Measurements from ENCODE around the gene FBXL13.
"Not testable (repeated sequence)": the region's sequence is repeated elsewhere in the genome, so short reads cannot be mapped to it uniquely, and the experiment has no call there.

The FBXL13 gene

GRCh38 chr7:103083210-103083609 lies 8.6 kb upstream of the FBXL13 start:
- Histone ChIP-seq H3K4me1 (ENCODE audit: control insufficient read depth in 2 of 2, insufficient read depth in 2 of 2, low read length in 2 of 2) (no peaks in the 10 kb centered on the region), H3K9me3 (ENCODE audit: control insufficient read depth in 2 of 2, low read length in 2 of 2) (no peaks in the 10 kb centered on the region), H3K27ac (ENCODE audit: low read depth in 2 of 2, low read length in 2 of 2) (no peak overlapping the region), H3K36me3 (ENCODE audit: control insufficient read depth in 2 of 2, insufficient read depth in 2 of 2, low read length in 2 of 2) (peaks cover 30 to 36% of the 10 kb centered on the region in 2 donors), H3K9ac (ENCODE audit: low read depth in 1 of 2, low read length in 2 of 2) (no peak overlapping the region), H3K4me3 (ENCODE audit: low read length in 2 of 2) (no peak overlapping the region), H3K27me3 (ENCODE audit: control insufficient read depth in 2 of 2, insufficient read depth in 2 of 2, low read length in 2 of 2) (no peaks in the 10 kb centered on the region)

GRCh38 chr7:103082497-103082896 lies 7.9 kb upstream of the FBXL13 start:
- H3K9me3 ChIP-seq (ENCODE audit: control insufficient read depth in 2 of 2, low read length in 2 of 2): no peaks in the 10 kb centered on the region
- H3K27me3 ChIP-seq (ENCODE audit: control insufficient read depth in 2 of 2, insufficient read depth in 2 of 2, low read length in 2 of 2): no peaks in the 10 kb centered on the region
- no peak overlapping the region for H3K27ac ChIP-seq (ENCODE audit: low read depth in 2 of 2, low read length in 2 of 2)
- H3K36me3 ChIP-seq (ENCODE audit: control insufficient read depth in 2 of 2, insufficient read depth in 2 of 2, low read length in 2 of 2): peaks cover 24 to 29% of the 10 kb centered on the region in 2 donors
- no peak overlapping the region for H3K9ac ChIP-seq (ENCODE audit: low read depth in 1 of 2, low read length in 2 of 2)
- H3K4me1 ChIP-seq (ENCODE audit: control insufficient read depth in 2 of 2, insufficient read depth in 2 of 2, low read length in 2 of 2): no peaks in the 10 kb centered on the region
- H3K4me3 ChIP-seq (ENCODE audit: low read length in 2 of 2): no peak overlapping the region

DNA sequence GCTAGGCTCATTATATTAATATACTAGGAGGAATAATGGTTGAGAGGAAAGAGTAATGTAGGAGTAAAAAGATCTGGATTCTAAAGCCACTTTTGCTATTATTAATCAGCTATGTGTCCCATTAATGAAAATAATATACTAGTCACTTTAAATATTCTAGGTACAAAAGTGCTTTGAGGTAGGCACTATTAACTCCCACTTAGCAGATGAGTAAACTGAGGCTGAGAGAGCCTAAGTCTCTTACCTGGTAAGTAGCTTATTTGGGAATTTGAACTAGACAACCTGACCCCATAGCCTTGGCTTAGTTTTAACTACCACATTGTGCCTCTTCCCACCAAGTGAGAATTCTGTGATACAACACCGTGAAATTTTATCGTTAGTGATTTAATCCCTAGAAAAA lies 6.3 kb upstream of the FBXL13 start:
- Histone ChIP-seq H3K27me3 (ENCODE audit: control insufficient read depth in 2 of 2, insufficient read depth in 2 of 2, low read length in 2 of 2) (no peaks in the 10 kb centered on the region), H3K4me3 (ENCODE audit: low read length in 2 of 2) (no peak overlapping the region), H3K4me1 (ENCODE audit: control insufficient read depth in 2 of 2, insufficient read depth in 2 of 2, low read length in 2 of 2) (no peaks in the 10 kb centered on the region), H3K36me3 (ENCODE audit: control insufficient read depth in 2 of 2, insufficient read depth in 2 of 2, low read length in 2 of 2) (peaks cover 14 to 21% of the 10 kb centered on the region in 2 donors), H3K27ac (ENCODE audit: low read depth in 2 of 2, low read length in 2 of 2) (no peak overlapping the region), H3K9ac (ENCODE audit: low read depth in 1 of 2, low read length in 2 of 2) (no peak overlapping the region), H3K9me3 (ENCODE audit: control insufficient read depth in 2 of 2, low read length in 2 of 2) (no peaks in the 10 kb centered on the region)

GRCh38 chr7:103079836-103080235 lies 5.2 kb upstream of the FBXL13 start:
- Histone ChIP-seq H3K9ac (ENCODE audit: low read depth in 1 of 2, low read length in 2 of 2) (no peak overlapping the region), H3K4me1 (ENCODE audit: control insufficient read depth in 2 of 2, insufficient read depth in 2 of 2, low read length in 2 of 2) (peaks cover 0 to 4% of the 10 kb centered on the region in 2 donors), H3K9me3 (ENCODE audit: control insufficient read depth in 2 of 2, low read length in 2 of 2) (no peaks in the 10 kb centered on the region), H3K4me3 (ENCODE audit: low read length in 2 of 2) (no peak overlapping the region), H3K36me3 (ENCODE audit: control insufficient read depth in 2 of 2, insufficient read depth in 2 of 2, low read length in 2 of 2) (peaks cover 10 to 15% of the 10 kb centered on the region in 2 donors), H3K27me3 (ENCODE audit: control insufficient read depth in 2 of 2, insufficient read depth in 2 of 2, low read length in 2 of 2) (no peaks in the 10 kb centered on the region), H3K27ac (ENCODE audit: low read depth in 2 of 2, low read length in 2 of 2) (no peak overlapping the region)

DNA sequence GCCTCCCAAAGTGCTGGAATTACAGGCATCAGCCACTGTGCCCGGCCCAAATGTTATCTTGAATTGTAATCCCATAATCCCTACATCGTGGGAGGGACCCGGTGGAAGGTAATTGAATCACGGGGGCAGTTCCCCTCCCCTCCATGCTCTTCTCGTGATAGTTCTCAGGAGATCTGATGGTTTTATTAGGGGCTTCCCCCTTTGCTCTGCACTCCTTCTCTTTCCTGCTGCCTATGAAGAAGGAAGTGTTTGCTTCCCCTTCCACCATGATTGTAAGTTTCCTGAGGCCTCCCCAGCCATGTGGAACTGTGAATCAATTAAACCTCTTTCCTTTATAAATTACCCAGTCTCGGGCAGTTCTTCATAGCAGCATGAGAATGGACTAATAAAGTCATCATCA lies 3.6 kb upstream of the FBXL13 start:
- H3K27ac ChIP-seq (ENCODE audit: low read depth in 2 of 2, low read length in 2 of 2); H3K9ac ChIP-seq (ENCODE audit: low read depth in 1 of 2, low read length in 2 of 2); H3K36me3 ChIP-seq (ENCODE audit: control insufficient read depth in 2 of 2, insufficient read depth in 2 of 2, low read length in 2 of 2); H3K4me3 ChIP-seq (ENCODE audit: low read length in 2 of 2); H3K9me3 ChIP-seq (ENCODE audit: control insufficient read depth in 2 of 2, low read length in 2 of 2); H3K27me3 ChIP-seq (ENCODE audit: control insufficient read depth in 2 of 2, insufficient read depth in 2 of 2, low read length in 2 of 2): not testable (repeated sequence)
- peaks cover 8 to 13% of the 10 kb centered on the region in 2 donors for H3K4me1 ChIP-seq (ENCODE audit: control insufficient read depth in 2 of 2, insufficient read depth in 2 of 2, low read length in 2 of 2)

DNA sequence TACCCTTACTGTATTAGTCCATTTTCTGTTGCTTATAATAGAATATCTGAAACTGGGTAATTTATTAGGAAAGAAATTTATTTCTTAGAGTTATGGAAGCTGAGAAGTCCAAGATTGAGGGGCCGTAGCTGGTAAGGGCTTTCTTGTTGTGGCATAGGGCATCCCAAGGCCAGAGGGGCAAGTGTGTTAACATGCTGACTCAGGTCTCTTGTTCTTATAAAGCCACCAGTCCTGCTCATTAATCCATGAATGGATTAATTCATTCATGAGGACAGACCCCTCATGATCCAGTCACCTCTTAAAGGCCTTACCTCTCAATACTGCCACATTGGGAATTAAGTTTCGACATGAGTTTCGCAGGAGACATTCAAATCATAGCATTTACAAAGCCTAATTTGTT lies 2.7 kb upstream of the FBXL13 start:
- Histone ChIP-seq H3K9ac (ENCODE audit: low read depth in 1 of 2, low read length in 2 of 2) (no peak overlapping the region), H3K27ac (ENCODE audit: low read depth in 2 of 2, low read length in 2 of 2) (no peak overlapping the region), H3K36me3 (ENCODE audit: control insufficient read depth in 2 of 2, insufficient read depth in 2 of 2, low read length in 2 of 2) (no peaks in the 10 kb centered on the region), H3K4me1 (ENCODE audit: control insufficient read depth in 2 of 2, insufficient read depth in 2 of 2, low read length in 2 of 2) (peaks cover 8 to 13% of the 10 kb centered on the region in 2 donors), H3K4me3 (ENCODE audit: low read length in 2 of 2) (no peak overlapping the region), H3K27me3 (ENCODE audit: control insufficient read depth in 2 of 2, insufficient read depth in 2 of 2, low read length in 2 of 2) (no peaks in the 10 kb centered on the region), H3K9me3 (ENCODE audit: control insufficient read depth in 2 of 2, low read length in 2 of 2) (no peaks in the 10 kb centered on the region)

DNA sequence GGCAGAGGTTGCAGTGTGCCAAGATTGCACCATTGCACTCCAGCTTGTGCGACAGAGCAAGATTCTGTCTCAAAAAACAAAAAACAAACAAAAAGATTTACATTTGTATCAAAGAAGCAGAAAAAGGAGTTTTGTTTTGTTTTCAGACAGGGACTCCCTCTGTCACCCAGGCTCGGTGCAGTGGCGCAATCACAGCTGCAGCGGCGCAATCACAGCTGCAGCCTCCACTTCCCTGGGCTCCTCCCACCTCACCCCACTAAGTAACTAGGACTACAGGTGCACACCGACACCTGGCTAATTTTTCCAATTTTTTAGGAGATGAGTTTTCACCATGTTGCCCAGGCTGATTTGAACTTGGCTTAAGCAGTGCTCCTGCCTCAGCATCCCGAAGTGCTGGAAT lies 2.2 kb upstream of the FBXL13 start:
- Histone ChIP-seq H3K4me3 (ENCODE audit: low read length in 2 of 2) (no peak overlapping the region), H3K27ac (ENCODE audit: low read depth in 2 of 2, low read length in 2 of 2) (no peak overlapping the region), H3K4me1 (ENCODE audit: control insufficient read depth in 2 of 2, insufficient read depth in 2 of 2, low read length in 2 of 2) (peaks cover 8 to 13% of the 10 kb centered on the region in 2 donors), H3K9ac (ENCODE audit: low read depth in 1 of 2, low read length in 2 of 2) (no peak overlapping the region), H3K27me3 (ENCODE audit: control insufficient read depth in 2 of 2, insufficient read depth in 2 of 2, low read length in 2 of 2) (no peaks in the 10 kb centered on the region), H3K9me3 (ENCODE audit: control insufficient read depth in 2 of 2, low read length in 2 of 2) (no peaks in the 10 kb centered on the region), H3K36me3 (ENCODE audit: control insufficient read depth in 2 of 2, insufficient read depth in 2 of 2, low read length in 2 of 2) (no peaks in the 10 kb centered on the region)

DNA sequence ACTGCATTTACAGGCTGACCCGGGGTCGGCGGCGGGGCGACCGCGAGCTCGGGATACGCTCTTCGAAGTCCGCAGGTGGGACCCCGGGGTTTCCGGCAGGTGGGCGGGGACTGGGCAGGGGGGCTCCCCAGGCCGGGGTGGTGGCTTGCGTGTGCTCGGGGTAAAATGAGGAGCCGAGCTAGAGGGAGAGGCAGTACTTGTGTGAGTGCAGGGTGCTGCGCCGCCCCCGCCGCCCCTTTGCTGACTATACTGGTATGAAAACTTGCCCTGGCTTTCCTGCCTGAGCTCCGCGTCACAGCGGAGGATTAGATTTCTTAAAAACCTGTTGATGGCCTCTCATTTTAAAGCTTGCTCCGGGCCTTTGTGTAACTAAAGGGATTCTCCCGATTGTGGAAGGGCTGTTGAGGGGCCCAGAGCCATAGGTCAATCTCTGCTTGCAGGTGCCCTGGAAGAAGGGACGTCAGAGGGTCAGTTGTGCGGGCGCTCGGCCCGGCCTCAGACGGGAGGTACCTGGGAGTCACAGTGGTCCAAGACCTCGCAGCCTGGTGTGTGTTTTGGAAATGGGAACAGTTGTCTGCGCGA lies 832 bp upstream of the FBXL13 start:
- Histone ChIP-seq H3K36me3 (ENCODE audit: control insufficient read depth in 2 of 2, insufficient read depth in 2 of 2, low read length in 2 of 2) (no peaks in the 10 kb centered on the region), H3K27ac (ENCODE audit: low read depth in 2 of 2, low read length in 2 of 2) (peak overlapping the region; percentile 91 to 93)

DNA sequence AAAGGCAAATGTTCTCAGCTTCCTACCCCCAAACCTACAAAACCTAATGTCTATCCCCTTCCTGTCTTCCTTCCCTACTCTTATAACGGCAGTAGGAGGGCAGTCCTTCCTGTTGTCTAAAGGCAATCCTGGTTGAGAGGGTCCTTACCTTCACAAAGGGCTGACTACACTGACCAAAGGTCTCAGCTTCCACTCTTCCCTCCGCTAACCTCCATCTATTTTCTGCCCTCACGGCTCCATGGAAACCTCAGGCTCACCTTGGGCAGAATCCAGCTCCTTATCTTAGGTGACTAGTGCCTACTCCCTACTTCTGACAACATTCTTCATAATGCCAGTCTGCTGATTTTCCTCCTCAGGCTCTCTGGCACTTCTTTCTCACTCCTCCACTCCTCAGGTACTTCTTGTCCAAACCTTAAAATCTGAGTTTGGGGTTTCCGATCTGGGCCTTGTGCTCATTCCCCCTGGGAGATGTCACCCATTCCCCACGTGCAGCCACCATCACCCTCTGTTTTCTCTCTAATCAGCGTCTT lies 542 bp downstream of the FBXL13 start:
- H3K4me3 ChIP-seq (ENCODE audit: low read length in 2 of 2): peak overlapping the region; percentile 98 to 100
- peak overlapping the region; percentile 71 to 72 for H3K9ac ChIP-seq (ENCODE audit: low read depth in 1 of 2, low read length in 2 of 2)
- H3K27me3 ChIP-seq (ENCODE audit: control insufficient read depth in 2 of 2, insufficient read depth in 2 of 2, low read length in 2 of 2): no peaks in the 10 kb centered on the region
- peaks cover 8 to 13% of the 10 kb centered on the region in 2 donors for H3K4me1 ChIP-seq (ENCODE audit: control insufficient read depth in 2 of 2, insufficient read depth in 2 of 2, low read length in 2 of 2)
- no peaks in the 10 kb centered on the region for H3K36me3 ChIP-seq (ENCODE audit: control insufficient read depth in 2 of 2, insufficient read depth in 2 of 2, low read length in 2 of 2)
- H3K27ac ChIP-seq (ENCODE audit: low read depth in 2 of 2, low read length in 2 of 2): peak overlapping the region; percentile 91 to 93
- no peaks in the 10 kb centered on the region for H3K9me3 ChIP-seq (ENCODE audit: control insufficient read depth in 2 of 2, low read length in 2 of 2)

More for the DNA sequence above, 832 bp upstream of the FBXL13 start:
- Histone ChIP-seq H3K4me1 (ENCODE audit: control insufficient read depth in 2 of 2, insufficient read depth in 2 of 2, low read length in 2 of 2) (peaks cover 8 to 13% of the 10 kb centered on the region in 2 donors), H3K27me3 (ENCODE audit: control insufficient read depth in 2 of 2, insufficient read depth in 2 of 2, low read length in 2 of 2) (no peaks in the 10 kb centered on the region), H3K4me3 (ENCODE audit: low read length in 2 of 2) (peak overlapping the region; percentile 98 to 100), H3K9me3 (ENCODE audit: control insufficient read depth in 2 of 2, low read length in 2 of 2) (no peaks in the 10 kb centered on the region), H3K9ac (ENCODE audit: low read depth in 1 of 2, low read length in 2 of 2) (peak overlapping the region; percentile 71 to 80)

- H3K4me1 ChIP-seq (ENCODE audit: control insufficient read depth in 2 of 2, insufficient read depth in 2 of 2, low read length in 2 of 2): peaks cover 8 to 13% of the 10 kb centered on the region in 2 donors
- no peaks in the 10 kb centered on the region for H3K27me3 ChIP-seq (ENCODE audit: control insufficient read depth in 2 of 2, insufficient read depth in 2 of 2, low read length in 2 of 2)
- H3K27ac ChIP-seq (ENCODE audit: low read depth in 2 of 2, low read length in 2 of 2): no peak overlapping the region
- H3K36me3 ChIP-seq (ENCODE audit: control insufficient read depth in 2 of 2, insufficient read depth in 2 of 2, low read length in 2 of 2): no peaks in the 10 kb centered on the region
- H3K9me3 ChIP-seq (ENCODE audit: control insufficient read depth in 2 of 2, low read length in 2 of 2): no peaks in the 10 kb centered on the region
- no peak overlapping the region for H3K4me3 ChIP-seq (ENCODE audit: low read length in 2 of 2)
- no peak overlapping the region for H3K9ac ChIP-seq (ENCODE audit: low read depth in 1 of 2, low read length in 2 of 2)
These were observed 3.6 kb downstream of the FBXL13 start for GRCh38 chr7:103071000-103071399.

Measured in mucosa of rectum (tissue), 2 donors.